COR-L47 (cell line): ENCODE results near the gene USP53.
"Not testable (repeated sequence)": the region's sequence is repeated elsewhere in the genome, so short reads cannot be mapped to it uniquely, and the experiment has no call there.

Source experiments
- DNase-seq: peaks from one replicate; lab custom pipeline; 2025; lab: John Stamatoyannopoulos, UW

The USP53 gene

DNA sequence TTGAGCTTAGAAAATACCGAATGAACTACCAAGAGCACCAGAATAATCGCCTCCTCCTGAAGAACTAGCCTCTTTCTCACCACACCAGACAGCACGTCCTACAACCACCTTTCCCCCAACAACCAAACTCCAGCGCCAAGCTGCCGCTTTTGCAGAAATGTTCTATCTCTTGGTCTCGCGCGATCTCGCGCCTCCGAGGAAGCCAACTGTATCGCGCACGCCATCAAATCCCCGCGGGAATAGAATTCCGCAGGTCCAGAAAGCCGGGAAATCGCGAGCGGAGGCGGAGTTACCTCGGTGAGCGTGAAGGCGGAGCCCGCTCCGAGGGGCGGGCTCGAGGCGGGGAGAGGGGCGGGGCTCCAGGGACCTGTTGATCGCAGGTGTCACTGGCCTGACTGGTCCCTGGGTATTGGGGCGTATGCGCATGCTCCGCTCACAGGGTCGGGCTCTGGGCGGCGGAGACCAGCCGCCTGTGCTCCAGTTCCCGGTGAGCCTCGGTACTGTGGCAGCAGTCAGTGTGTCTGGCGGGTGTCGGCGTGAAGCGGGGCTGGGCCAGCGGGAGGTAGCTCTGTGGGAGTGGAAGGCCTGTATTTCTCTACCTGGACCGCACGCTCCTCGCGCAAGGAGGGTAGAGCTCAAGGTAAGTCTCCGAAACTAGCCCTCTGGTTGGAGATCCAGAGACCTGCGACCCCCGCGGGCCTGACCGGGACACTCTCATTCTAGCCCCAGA lies at the start of gene USP53:
Gene USP53 (plus strand): TSS at position 480 of the 730 bp plus-strand sequence. CDS start 27,047 bp downstream, outside the sequence.
- peak; percentile 98 for DNase-seq

- DNase-seq: no peak
Observed at GRCh38 chr4:119165767-119166166, 46.7 kb upstream of the USP53 start.

DNA sequence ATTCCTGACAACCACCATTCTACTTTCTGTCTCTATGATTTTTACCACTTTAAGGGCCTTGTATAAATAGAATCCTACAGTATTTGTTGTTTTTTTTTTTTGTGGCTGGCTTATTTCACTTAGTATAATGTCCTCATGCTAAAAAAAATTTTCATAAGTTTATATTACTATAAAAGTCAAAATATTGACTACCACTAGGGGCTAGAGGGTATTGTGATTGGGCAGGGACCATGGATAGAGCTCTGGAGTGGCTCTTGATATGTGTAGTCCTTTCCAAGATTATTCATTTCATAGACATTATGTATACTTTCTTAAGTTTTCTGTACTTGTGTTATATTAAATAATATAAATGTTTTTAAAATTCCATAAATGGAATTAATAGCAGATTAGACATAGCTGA lies 42.3 kb upstream of the USP53 start:
- no peak for DNase-seq

- DNase-seq: no peak
Observed at GRCh38 chr4:119172223-119172622, 40.3 kb upstream of the USP53 start.

DNA sequence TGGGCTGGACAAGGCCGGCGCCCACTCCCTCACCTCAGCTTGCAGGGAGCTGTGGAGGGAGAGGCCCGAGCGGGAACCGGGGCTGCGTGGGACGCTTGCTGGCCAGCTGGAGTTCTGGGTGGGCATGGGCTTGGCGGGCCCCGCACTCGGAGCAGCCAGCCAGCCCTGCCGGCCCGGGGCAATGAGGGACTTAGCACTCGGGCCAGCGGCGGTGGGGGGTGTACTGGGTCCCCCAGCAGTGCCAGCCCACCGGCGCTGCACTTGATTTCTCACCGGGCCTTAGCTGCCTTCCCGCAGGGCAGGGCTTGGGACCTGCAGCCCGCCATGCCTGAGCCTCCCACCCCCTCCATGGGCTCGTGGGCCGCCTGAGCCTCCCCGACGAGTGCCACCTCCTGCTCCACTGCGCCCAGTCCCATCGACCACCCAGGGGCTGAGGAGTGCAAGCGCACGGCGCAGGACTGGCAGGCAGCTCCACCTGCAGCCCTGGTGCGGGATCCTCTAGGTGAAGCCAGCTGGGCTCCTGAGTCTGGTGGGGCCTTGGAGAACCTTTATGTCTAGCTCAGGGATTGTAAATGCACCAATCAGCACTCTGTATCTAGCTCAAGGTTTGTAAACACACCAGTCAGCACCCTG lies 38.7 kb upstream of the USP53 start:
- DNase-seq: not testable (repeated sequence)

- no peak for DNase-seq
Observed at GRCh38 chr4:119179011-119179410, 33.5 kb upstream of the USP53 start.

DNA sequence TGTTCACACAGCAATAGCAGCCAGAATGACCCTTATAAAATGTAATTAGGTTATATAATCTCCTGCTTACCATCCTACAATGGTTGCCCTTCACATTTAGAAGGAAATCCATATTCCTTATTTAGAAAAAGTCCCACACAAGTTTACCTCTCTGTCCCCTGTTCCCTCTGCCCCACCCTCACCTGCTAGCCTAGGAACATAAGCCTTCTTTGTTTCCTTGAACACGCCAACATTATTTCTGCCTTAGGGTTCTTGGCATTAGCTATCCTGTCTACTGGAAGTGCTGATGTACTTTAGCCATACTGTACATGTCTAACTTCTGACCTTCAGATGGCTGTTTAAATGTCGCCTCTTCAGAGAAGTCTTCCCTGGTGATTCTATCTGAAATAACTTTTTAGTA lies 28.4 kb upstream of the USP53 start:
- DNase-seq: no peak

DNA sequence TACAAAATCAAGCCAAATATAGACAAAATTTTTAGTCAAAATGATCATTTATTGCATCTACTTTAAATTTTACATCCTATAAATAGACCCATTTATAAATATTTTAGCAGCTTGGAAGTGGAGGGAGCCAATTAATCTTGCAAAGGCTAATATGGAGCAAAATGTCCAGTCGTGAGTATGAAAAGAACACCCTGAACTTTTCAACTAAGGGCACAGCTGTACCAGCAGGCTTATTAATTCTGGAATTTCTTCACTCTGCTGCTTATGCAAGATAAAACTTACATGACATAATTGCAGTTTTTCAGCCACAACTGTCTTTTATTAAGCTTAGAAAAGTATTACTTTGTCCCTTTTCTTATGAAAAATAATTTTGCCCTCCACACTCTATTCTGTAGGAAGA lies 22.9 kb upstream of the USP53 start:
- no peak for DNase-seq

DNA sequence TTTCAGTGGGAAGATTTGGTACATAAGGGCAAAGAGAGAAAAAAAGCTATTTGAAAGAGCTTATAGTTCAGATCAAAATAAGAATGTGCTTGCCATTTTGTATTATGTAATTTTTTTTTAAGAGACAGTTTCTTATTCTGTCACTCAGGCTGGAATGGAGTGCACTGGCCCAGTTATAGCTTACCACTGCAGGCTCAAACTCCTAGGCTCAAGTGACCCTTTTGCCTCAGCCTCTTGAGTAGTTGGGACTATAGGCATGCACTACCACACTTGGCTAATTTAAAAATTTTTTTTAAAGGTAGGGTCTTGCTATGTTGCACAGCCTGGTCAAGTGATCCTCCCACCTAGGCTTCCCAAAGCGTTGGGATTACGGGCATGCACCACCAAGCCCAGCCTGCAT lies 22.2 kb upstream of the USP53 start:
- no peak for DNase-seq

DNA sequence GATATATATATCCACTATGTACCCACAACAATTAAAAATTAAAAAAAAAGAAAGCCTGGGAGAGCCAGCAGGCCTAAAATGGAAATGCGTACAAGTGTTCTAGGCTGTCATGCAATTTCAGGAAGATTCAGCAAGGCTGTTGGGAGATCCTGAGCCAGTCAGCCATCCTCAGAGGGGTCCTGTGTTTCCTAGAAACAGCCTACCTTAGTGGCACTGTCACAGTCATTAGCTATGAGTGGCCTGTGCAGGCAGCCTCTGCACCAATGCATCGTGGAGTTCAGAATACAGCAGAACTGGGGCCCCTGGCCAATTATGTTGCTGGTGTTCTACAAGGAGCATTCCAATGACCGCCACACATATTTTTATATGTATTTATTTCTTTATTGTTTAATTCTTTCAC lies 21.0 kb upstream of the USP53 start:
- no peak for DNase-seq

GRCh38 chr4:119197772-119198212 lies 14.7 kb upstream of the USP53 start:
- DNase-seq: no peak

DNA sequence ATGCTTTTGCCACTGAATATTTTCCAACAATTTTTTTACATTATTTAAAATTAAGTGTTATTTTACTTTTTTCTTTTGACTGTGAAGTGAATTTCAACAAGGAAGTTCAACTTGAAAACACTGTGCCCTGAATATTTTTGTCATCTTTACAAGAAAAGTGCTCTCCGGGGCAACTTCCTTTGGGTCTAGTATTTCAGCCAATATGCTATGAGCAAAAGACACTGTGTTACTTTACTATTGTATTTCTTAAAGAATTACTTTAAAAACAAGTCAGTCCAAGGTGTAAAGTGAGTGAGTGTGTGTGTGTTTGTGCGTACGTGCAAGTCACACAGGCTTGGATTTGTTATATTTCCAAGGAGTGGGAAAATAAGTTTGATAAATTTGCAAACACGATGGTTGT lies 7.6 kb upstream of the USP53 start:
- DNase-seq: no peak

DNA sequence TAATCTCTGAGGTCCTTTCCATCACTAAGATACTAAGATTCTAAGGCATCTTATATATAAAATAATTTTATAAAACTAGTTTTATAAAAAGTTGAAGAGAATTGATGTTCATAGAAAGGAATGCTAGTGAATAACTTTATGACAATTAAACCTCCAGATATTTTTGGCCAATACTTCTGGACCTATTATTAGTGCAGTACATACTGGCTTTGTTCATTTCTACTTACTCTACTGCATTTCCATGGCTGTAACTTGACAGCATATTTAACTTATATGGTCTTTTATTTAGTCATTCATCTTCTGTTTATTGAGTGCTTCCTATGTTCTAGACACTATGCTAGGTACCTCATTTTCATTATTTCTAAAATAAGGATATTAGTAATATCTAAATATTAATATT lies 6.8 kb upstream of the USP53 start:
- DNase-seq: no peak

DNA sequence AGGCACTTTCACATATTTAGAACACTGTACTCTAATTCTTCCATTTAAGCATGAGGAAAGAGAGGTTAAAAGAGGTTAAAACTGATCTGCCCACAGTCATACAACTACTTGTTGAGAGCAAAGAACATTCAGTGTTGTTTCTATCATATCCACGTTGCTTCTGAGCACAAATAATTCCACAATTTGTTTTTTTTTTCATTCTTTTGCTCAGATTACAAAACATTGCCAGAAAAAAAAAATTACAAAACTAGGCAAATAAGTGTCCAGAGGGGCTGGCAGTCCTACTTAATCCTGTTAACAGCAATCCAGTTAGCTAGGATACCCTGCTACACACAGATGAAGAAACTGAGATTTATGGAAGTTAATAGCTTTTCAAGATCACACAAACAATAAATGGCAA lies 6.3 kb upstream of the USP53 start:
- DNase-seq: no peak

DNA sequence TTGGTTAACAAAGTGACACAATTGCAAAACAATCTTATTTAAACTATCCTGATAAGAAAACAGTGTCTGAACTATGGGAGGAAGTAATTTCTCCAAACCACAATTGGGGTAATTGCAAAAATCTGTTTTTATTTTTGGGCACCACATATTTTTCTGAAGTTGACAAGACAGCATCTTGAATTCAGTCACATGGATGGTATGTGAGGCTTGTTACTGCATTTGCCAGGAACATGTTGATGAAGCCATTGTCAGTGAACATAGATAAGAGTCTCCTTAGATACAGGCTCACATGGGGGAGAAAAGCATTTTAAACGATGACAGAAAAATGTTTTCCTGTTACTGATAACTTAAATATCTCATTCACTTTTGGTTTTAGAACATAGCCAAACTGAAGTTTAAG lies 5.5 kb upstream of the USP53 start:
- no peak for DNase-seq

DNA sequence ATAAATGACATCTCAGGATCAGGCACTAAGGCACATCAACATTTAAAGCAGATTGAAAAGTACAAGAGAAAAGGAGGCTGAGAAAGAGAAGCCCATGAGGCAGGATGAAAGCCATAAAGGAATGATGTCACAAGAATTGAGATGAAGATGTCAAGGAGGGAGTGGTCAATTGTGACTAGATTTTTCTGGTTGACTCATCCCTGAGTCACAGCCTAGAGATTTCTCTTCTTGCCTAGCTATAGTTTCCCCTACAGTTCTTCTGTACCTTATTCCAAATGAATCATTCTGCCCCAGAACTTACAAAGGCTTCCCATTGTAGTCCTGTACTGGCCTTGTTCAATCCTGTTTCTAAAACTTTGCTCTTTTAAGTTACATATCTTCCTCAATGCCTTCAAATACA lies 3.4 kb upstream of the USP53 start:
- DNase-seq: no peak

GRCh38 chr4:119209586-119209985 lies 2.9 kb upstream of the USP53 start:
- DNase-seq: no peak

DNA sequence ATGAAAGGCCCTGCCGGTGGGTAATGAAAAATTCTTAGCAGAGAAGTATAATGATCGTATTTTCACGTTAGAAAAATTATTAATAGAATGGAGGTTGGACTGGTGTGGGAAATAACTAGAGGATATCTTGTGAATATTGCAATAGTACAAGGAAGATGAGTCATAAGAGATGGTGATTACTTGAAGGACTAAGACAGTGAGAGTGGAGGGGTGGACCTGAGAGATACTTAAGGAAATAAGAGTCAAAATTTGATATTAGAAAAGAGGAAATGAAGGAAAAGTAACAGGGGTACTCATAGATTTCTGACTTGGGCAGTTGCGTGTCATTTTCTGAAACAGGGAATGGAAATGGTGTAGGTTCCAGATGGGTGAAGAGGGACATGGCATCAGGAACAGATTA lies 1.7 kb upstream of the USP53 start:
- no peak for DNase-seq

- peak; percentile 80 for DNase-seq
Observed at GRCh38 chr4:119211867-119212233, 663 bp upstream of the USP53 start.

DNA sequence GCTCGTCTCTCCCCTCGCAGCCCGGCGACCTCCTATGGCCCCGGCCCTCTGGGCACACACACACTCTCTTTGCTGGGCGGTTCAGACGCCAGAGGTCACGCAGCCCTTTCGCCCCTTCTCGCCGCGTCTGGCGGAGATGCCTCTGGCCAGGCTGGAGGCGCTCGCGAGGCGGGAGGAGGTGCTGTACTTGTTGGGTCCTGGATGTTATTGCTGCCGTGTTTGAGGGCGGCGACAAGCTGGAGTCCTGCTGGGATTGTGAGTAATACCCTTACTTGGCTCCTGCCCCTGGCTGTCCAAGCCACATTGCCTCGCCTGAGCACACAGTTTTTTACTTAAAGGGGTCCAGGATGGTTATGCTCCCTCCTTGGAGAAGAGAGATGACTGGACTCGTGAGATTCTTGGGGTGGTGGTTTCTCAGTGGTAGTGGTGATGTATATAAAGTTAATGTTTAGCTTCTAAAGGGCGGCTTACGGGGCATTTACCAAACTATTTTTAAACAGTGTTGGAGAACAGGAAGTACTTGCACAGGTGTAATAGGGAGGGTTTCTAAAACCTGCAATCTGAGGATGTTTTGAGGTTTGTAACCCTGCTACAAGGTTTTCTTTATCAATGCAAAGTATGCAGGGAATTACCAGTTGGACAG lies 572 bp downstream of the USP53 start:
- peak; percentile 76 for DNase-seq

DNA sequence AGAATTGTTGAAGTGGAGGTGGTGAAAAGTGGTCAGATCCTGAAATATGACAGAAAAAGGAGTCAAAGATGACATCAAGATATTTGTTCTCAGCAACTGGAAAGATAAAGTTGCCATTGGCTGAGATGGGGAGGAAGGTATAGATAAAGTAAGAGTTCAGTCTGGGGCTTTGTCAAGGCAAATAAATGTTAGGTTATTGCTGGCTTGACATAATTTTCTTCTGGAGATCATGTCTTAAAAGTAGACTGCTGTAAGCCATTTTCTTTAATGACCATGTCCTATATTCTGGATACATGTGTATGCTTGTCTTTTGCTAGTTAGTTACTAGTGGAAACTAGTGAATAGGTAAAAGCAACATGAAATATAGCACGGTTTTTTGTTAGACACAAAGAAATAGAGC lies 5.6 kb downstream of the USP53 start:
- DNase-seq: no peak

- DNase-seq: no peak
Observed at GRCh38 chr4:119221412-119221811, 8.9 kb downstream of the USP53 start.

DNA sequence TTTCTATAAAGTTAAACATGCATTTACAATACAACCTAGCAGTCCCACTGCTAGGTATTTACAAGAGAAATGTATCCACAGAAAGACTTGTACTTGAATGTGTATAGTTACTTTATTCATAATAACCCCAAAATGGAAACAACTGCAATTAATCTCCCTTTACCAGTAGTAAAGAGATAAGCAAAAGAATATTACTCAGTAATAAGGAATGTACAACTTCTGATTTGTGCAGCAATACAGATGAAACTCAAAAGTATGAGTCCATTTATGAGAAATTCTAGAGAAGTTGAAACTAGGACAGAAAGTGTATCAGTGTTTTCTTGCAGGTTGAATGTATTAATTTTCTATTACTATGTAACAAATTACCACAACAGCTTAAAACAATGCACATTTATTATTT lies 15.2 kb downstream of the USP53 start:
- DNase-seq: no peak
